Ishikawa (cell line): ENCODE results near the gene SGCD.

ENCODE experiments used
- CEBPB ChIP-seq: IDR thresholded peaks from 2 replicates; pipeline ENCODE4 v1.6.1; 2012
- CREB1 ChIP-seq: IDR thresholded peaks from 2 replicates; pipeline ENCODE4 v1.6.1; 2012; ENCODE audit warnings: low read depth
- EGR1 ChIP-seq: IDR thresholded peaks from 2 replicates; pipeline ENCODE4 v1.6.1; 2012
- EP300 ChIP-seq: IDR thresholded peaks from 2 replicates; pipeline ENCODE4 v1.6.1; 2012; ENCODE audit warnings: borderline replicate concordance
- FOXM1 ChIP-seq: IDR thresholded peaks from 2 replicates; pipeline ENCODE4 v1.6.1; 2012; ENCODE audit warnings: low read depth, borderline replicate concordance
- NFIC ChIP-seq: IDR thresholded peaks from 2 replicates; pipeline ENCODE4 v1.6.1; 2012
- RAD21 ChIP-seq: IDR thresholded peaks from 2 replicates; pipeline ENCODE4 v1.6.1; 2012; ENCODE audit warnings: low read depth
- TAF1 ChIP-seq: IDR thresholded peaks from 2 replicates; pipeline ENCODE4 v1.6.1; 2012; ENCODE audit warnings: low read depth, mild to moderate bottlenecking
- TCF12 ChIP-seq: IDR thresholded peaks from 2 replicates; pipeline ENCODE4 v1.6.1; 2012; ENCODE audit warnings: low read depth
- TEAD4 ChIP-seq: IDR thresholded peaks from 2 replicates; pipeline ENCODE4 v1.6.1; 2012
- YY1 ChIP-seq: IDR thresholded peaks from 2 replicates; pipeline ENCODE4 v1.6.1; 2012; ENCODE audit warnings: low read depth
- ZBTB7A ChIP-seq: IDR thresholded peaks from 2 replicates; pipeline ENCODE4 v1.6.1; 2012; ENCODE audit warnings: low read depth
- TF ChIP-seq, protein P1 (sequence below): IDR thresholded peaks from 2 replicates; pipeline ENCODE4 v1.6.1; 2012
- TF ChIP-seq, protein P2 (sequence below): IDR thresholded peaks from 2 replicates; pipeline ENCODE4 v1.6.1; 2012; ENCODE audit warnings: low read depth, mild to moderate bottlenecking
- TF ChIP-seq, protein P3 (sequence below): IDR thresholded peaks from 2 replicates; pipeline ENCODE4 v1.6.1; 2012

SGCD gene

DNA sequence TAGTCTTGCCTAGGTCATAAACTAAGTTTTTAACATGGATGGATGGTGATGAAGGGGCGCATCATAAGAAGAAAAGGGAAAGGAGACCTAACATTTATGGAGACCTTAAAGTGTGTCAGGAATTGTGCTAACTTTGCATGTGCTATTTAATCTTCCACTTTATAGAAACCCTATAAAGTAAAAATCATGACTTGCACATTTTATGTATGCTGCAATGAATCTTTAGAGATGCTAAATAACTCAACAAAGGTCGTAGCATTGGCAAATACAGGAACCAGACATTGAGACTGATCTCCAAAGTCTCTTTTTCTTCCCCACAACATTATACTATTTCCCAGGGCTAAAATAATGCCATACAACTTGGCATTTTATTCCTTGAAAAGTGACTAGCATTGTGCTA, 214.6 kb downstream of the SGCD start:
- TF ChIP-seq CEBPB (no peak), YY1 (no peak), FOXM1 (no peak), ZBTB7A (no peak)
- TF ChIP-seq, protein P1, sequence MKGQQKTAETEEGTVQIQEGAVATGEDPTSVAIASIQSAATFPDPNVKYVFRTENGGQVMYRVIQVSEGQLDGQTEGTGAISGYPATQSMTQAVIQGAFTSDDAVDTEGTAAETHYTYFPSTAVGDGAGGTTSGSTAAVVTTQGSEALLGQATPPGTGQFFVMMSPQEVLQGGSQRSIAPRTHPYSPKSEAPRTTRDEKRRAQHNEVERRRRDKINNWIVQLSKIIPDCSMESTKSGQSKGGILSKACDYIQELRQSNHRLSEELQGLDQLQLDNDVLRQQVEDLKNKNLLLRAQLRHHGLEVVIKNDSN: no peak

DNA sequence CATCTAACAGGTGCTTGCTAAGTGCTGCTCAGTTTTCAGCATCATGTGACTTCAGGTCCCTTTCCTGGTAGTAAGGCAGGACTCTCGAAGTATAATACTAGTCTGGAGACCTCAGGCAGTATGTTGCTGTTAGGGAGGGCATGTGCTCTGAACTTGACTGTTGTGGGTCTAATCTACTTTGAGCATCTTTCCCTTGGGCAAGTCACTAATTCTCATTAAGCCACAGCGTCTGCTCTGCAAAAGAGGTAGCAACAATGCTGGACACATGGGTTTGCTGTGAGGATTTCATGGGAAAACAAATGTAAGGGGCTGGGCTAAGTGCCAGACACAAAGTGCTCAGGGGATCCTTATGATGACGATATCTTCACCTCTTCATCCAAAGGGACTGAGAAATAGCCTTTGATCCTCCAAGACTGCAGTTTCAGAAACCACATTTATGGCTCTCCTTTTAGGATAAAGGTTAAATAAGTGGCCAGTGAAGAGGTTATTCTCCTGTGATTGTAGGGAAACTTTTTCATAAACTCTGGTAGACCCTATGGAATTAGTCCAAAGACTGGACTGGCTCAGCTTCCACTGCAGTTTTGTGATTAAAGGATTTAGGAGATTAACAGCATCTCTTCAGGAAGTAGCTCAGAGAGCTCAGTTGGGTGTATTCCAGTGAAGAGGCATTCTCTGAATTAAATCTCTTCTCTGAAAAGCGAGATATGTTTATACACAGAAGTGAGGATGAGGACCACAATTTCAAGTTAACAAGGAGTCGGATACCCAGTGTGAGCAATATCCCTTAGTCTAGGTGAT, 216.6 kb downstream of the SGCD start:
- TF ChIP-seq YY1: no peak
- TF ChIP-seq EP300: no peak
- TF ChIP-seq FOXM1: no peak
- no peak for TF ChIP-seq EGR1
- TF ChIP-seq CEBPB: no peak
- no peak for TF ChIP-seq NFIC
- TF ChIP-seq, protein P1: no peak
- TF ChIP-seq ZBTB7A: no peak

DNA sequence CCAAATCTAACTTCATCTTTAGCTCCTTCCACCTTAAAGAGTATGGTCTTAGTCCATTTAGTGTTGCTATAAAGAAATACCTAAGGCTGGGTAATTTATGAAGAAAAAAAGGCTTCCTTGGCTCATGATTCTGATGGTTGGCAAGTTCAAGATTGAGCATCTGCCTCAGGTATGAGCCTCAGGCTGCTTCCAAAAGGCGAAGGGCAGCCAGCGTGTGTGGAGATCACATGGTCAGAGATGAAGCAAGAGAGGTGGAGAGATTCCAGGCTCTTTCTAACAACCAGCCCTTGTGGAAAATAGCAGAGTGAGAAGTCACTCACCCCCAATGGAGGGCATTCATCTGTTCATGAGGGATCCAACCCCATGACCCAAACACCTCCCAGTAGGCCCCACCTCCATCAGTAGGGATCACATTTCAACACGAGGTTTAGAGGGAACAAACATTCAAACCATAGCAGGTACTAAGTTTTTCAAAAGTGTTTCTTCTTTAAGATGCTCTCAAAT, 225.9 kb downstream of the SGCD start:
- no peak for TF ChIP-seq RAD21
- TF ChIP-seq TAF1: no peak
- TF ChIP-seq YY1: no peak
- TF ChIP-seq, protein P2, sequence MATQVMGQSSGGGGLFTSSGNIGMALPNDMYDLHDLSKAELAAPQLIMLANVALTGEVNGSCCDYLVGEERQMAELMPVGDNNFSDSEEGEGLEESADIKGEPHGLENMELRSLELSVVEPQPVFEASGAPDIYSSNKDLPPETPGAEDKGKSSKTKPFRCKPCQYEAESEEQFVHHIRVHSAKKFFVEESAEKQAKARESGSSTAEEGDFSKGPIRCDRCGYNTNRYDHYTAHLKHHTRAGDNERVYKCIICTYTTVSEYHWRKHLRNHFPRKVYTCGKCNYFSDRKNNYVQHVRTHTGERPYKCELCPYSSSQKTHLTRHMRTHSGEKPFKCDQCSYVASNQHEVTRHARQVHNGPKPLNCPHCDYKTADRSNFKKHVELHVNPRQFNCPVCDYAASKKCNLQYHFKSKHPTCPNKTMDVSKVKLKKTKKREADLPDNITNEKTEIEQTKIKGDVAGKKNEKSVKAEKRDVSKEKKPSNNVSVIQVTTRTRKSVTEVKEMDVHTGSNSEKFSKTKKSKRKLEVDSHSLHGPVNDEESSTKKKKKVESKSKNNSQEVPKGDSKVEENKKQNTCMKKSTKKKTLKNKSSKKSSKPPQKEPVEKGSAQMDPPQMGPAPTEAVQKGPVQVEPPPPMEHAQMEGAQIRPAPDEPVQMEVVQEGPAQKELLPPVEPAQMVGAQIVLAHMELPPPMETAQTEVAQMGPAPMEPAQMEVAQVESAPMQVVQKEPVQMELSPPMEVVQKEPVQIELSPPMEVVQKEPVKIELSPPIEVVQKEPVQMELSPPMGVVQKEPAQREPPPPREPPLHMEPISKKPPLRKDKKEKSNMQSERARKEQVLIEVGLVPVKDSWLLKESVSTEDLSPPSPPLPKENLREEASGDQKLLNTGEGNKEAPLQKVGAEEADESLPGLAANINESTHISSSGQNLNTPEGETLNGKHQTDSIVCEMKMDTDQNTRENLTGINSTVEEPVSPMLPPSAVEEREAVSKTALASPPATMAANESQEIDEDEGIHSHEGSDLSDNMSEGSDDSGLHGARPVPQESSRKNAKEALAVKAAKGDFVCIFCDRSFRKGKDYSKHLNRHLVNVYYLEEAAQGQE: no peak
- TF ChIP-seq TCF12: no peak
- TF ChIP-seq ZBTB7A: no peak
- TF ChIP-seq TEAD4: no peak
- TF ChIP-seq, protein P1: no peak
- TF ChIP-seq CREB1: no peak
- TF ChIP-seq CEBPB: no peak
- no peak for TF ChIP-seq EGR1
- no peak for TF ChIP-seq EP300
- TF ChIP-seq, protein P3, sequence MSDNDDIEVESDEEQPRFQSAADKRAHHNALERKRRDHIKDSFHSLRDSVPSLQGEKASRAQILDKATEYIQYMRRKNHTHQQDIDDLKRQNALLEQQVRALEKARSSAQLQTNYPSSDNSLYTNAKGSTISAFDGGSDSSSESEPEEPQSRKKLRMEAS: no peak
- no peak for TF ChIP-seq FOXM1
- no peak for TF ChIP-seq NFIC

DNA sequence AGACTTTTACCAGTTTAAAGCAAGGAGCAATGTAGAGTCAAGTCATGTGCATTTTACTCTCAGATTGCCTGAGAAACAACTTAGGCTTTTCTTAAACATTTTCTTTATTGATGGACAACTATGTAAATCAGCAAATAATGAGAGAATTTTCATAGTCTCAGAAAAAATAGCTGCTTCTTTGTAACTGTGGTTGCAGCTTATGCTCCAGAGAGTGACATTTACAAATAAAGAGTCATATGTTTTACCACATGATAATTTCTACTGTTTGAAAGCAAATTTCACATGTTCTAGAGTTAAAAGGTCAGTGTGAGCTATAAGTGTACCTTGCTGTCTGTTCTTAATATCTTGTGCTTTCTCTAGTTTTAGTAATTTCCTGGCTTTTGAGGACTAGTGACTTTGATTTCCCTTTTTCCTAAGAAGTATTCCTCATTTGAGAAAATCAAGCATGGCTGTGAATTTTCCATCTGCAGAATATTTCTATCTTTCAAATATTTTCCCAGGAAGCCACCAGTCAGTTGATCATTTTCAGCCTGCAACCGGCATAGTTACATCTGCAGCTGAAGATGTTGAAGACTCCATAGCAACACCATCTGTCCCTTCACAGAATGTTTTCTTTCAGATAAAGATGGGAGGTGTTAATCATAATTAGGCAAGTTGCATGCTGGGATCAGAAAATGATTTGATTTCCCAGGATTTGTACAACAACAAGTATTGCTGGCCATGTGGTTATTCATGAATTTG, 229.9 kb downstream of the SGCD start:
- TF ChIP-seq, protein P1: no peak
- TF ChIP-seq FOXM1 (no peak), RAD21 (no peak), CREB1 (no peak), TAF1 (no peak), ZBTB7A (no peak), EP300 (no peak), CEBPB (no peak)
- TF ChIP-seq, protein P3: no peak
- TF ChIP-seq, protein P2: no peak

DNA sequence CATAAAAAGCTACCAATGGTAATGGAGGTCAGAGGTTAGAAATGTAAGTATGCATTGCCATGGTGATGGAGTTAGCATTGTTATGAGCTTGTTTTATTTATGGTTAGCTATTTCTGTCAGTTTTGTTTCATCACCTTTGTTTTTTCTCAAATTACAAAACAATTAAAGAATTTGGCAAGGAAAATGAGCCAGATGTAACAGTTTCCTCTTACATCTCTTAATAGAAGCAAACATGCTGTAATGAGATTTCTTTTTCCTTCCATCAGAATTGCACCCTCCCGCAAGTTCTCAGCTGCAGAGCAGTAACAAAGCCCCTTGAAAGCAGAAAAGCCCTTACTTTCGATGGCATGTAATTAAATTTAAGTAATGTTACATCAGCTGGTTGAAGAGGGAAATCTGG, 233.0 kb downstream of the SGCD start:
- TF ChIP-seq, protein P3: no peak
- TF ChIP-seq CEBPB: no peak
